WI38 (cell line): ENCODE data around the gene KLB.

ENCODE experiments used
- H3K4me3 ChIP-seq: 2 replicates; pipeline ENCODE4 v1.5.1; 2011; ENCODE audit warnings: low read depth, mild to moderate bottlenecking, control low read depth, low read length
- CTCF ChIP-seq: IDR thresholded peaks from 2 replicates; pipeline ENCODE4 v1.5.1; 2012; ENCODE audit warnings: low read depth, mild to moderate bottlenecking, control low read depth, low read length

Gene KLB

GRCh38 chr4:39484582-39485272, 78.0 kb downstream of the KLB start:
- H3K4me3 ChIP-seq: no peak overlapping the region
- no peak for TF ChIP-seq CTCF

GRCh38 chr4:39486221-39486804, 79.6 kb downstream of the KLB start:
- H3K4me3 ChIP-seq: no peak overlapping the region
- no peak for TF ChIP-seq CTCF

- H3K4me3 ChIP-seq: no peak overlapping the region
- no peak for TF ChIP-seq CTCF
Observed at GRCh38 chr4:39490322-39490721, 83.6 kb downstream of the KLB start.

DNA sequence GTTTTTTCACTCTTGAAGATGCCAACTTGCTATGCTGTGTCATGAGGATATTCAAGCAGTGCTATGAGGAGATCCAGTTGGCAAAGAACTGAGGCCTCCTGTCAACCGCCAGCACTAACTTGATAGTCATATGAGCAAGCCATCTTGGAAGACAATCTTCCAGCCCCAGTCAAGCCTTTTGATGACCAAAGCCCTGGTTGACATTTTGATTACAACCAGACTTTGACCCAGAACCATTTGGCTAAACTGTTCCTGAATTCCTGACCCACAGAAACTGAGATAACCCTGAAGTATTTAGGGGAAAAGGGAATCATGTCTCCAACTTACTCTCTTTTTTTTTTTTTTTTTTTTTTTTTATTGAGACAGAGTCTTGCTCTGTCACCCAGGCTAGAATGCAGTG, 87.6 kb downstream of the KLB start:
- no peak for TF ChIP-seq CTCF
- no peak overlapping the region for H3K4me3 ChIP-seq

- no peak for TF ChIP-seq CTCF
- no peak overlapping the region for H3K4me3 ChIP-seq
Observed at GRCh38 chr4:39495446-39496213, 88.9 kb downstream of the KLB start.

DNA sequence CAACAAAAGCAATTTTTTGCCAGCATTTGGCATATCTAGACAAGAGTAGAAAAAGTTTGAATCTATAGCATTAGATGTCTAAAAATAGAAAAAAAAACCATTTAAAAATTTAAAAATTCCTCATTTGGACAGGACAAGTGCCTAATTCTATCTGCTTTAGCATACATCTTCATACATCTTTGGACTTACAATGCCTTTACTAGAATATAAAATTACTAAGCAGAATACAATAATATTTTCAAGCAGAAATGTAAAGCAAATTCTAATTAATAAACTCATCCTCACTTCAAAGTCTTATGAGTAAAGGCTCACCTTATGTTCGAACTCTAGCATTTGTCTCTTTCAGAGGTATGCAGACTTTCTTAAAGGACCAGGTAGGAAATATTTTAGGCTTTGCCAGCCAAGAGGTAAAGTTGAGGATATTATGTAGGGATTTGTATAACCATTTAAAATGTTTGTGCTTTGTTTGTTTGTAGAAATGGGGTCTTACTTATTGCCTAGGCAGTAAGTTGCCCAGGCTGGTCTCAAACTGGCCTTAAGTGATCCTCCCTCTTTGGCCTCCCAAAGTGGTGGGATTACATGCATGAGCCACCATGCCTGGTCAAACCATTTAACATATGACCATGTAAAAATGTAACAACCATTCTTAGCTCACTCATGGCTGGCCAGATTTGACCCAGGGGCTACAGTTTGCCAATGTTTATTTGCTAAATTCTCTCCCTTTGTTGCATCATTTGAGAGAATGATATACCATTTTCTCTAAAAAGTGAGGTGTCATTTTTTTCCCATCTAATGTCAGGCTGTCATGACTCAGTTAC, 91.4 kb downstream of the KLB start:
- no peak overlapping the region for H3K4me3 ChIP-seq
- TF ChIP-seq CTCF: no peak
